ENCODE data around the gene MMP23B.
"Not testable (repeated sequence)": the region's sequence is repeated elsewhere in the genome, so short reads cannot be mapped to it uniquely, and the experiment has no call there.

The MMP23B gene

GRCh38 chr1:1671365-1672119, 39.6 kb downstream of the MMP23B start:
- no peak for DNase-seq

GRCh38 chr1:1672181-1672965, 40.4 kb downstream of the MMP23B start:
- DNase-seq = no peak

- DNase-seq = not testable (repeated sequence)
These were observed 42.8 kb downstream of the MMP23B start for GRCh38 chr1:1674806-1675205.

GRCh38 chr1:1675218-1675617, 43.2 kb downstream of the MMP23B start:
- not testable (repeated sequence) for DNase-seq

- DNase-seq = not testable (repeated sequence)
These were observed 44.1 kb downstream of the MMP23B start for GRCh38 chr1:1676087-1676486.

- DNase-seq = no peak
These were observed 46.0 kb downstream of the MMP23B start for GRCh38 chr1:1677718-1678580.

GRCh38 chr1:1678581-1679380, 46.8 kb downstream of the MMP23B start:
- no peak for DNase-seq

- DNase-seq = no peak
These were observed 48.3 kb downstream of the MMP23B start for GRCh38 chr1:1680031-1680911.

GRCh38 chr1:1680912-1681273, 48.9 kb downstream of the MMP23B start:
- no peak for DNase-seq

- DNase-seq = no peak
These were observed 51.3 kb downstream of the MMP23B start for GRCh38 chr1:1683104-1683905.

Data from SHP77 treated with DMSO at 0.1 percent for 48 hours (cell line).